IMR-90 (cell line): ENCODE data around the gene CCDC152. TPM values are rescaled to one million over a fixed set of nuclear protein-coding genes. Genes with fewer than 3 reads are reported as not detected.

ENCODE experiments used
- ATAC-seq: fragments of 200-7000 bp; cut with Tn5 transposase; 2 replicates; pipeline ENCODE4 v1.9.1; 2020; ENCODE audit warnings: low read depth, mild to moderate bottlenecking, moderate library complexity
- BruUV-seq: library from RNA; stranded (reverse); fragments of 400-500 nt; replicated peaks from 2 replicates; lab custom pipeline; 2021; lab: Mats Ljungman, UMichigan
- CTCF ChIA-PET: fragments of 300-600 bp; formaldehyde crosslinking; extraction: SDS; loops from one replicate; lab custom pipeline; 2021; ENCODE audit warnings: antibody characterized with exemption; lab: Yijun Ruan, JAX
- POLR2A ChIA-PET: fragments of 300-600 bp; sonication (Branson Sonifier 250); formaldehyde crosslinking; loops from one replicate; lab custom pipeline; 2022; ENCODE audit warnings: antibody characterized with exemption; ENCODE audit not compliant: unreplicated experiment; lab: Charles Lee
- DNase-seq: peaks from one replicate; pipeline ENCODE4 v3.0.0; 2013
- H2AFZ ChIP-seq: replicated peaks from 2 replicates; pipeline ENCODE3; 2013; ENCODE audit warnings: low read length, mild to moderate bottlenecking; ENCODE audit not compliant: poor library complexity
- H2AK5ac ChIP-seq: 2 replicates; pipeline ENCODE4 v1.6.1; 2013; ENCODE audit warnings: low read depth, low read length, inconsistent platforms
- H2AK9ac ChIP-seq: replicated peaks from 2 replicates; pipeline ENCODE3; 2013; ENCODE audit warnings: mild to moderate bottlenecking, low read depth, low read length, moderate library complexity; ENCODE audit not compliant: poor library complexity
- H2BK120ac ChIP-seq: 2 replicates; pipeline ENCODE4 v1.6.1; 2013; ENCODE audit warnings: low read depth, low read length, inconsistent platforms
- H2BK15ac ChIP-seq: 3 replicates; pipeline ENCODE4 v1.6.1; 2013; ENCODE audit warnings: low read depth, low read length, inconsistent platforms
- H2BK20ac ChIP-seq: 2 replicates; pipeline ENCODE4 v1.6.1; 2013; ENCODE audit warnings: low read depth, mild to moderate bottlenecking, inconsistent platforms, low read length, moderate library complexity
- H2BK5ac ChIP-seq: 2 replicates; pipeline ENCODE4 v1.6.1; 2013; ENCODE audit warnings: mild to moderate bottlenecking, low read depth, low read length, inconsistent platforms; ENCODE audit not compliant: poor library complexity, severe bottlenecking
- H3K14ac ChIP-seq: replicated peaks from 2 replicates; pipeline ENCODE4 v1.6.1; 2013; ENCODE audit warnings: low read depth, low read length, inconsistent platforms
- H3K18ac ChIP-seq: 2 replicates; pipeline ENCODE4 v1.6.1; 2013; ENCODE audit warnings: low read depth, low read length, control low read depth
- H3K23ac ChIP-seq: 2 replicates; pipeline ENCODE4 v1.6.1; 2013; ENCODE audit warnings: low read depth, low read length, inconsistent platforms
- H3K27ac ChIP-seq: 2 replicates; pipeline ENCODE4 v1.5.1; 2013; ENCODE audit warnings: mild to moderate bottlenecking, control low read depth, low read length; ENCODE audit not compliant: insufficient read depth
- H3K27me3 ChIP-seq: 2 replicates; pipeline ENCODE4 v1.6.1; 2013; ENCODE audit warnings: low read length; ENCODE audit not compliant: control insufficient read depth, insufficient read depth
- H3K36me3 ChIP-seq: 2 replicates; pipeline ENCODE4 v1.6.1; 2013; ENCODE audit warnings: low read length, mixed read lengths; ENCODE audit not compliant: control insufficient read depth, insufficient read depth
- H3K4ac ChIP-seq: 2 replicates; pipeline ENCODE4 v1.6.1; 2013; ENCODE audit warnings: low read depth, low read length, inconsistent platforms
- H3K4me1 ChIP-seq: 2 replicates; pipeline ENCODE4 v1.6.1; 2013; ENCODE audit warnings: low read length, mixed read lengths; ENCODE audit not compliant: control insufficient read depth, insufficient read depth
- H3K4me2 ChIP-seq: 2 replicates; pipeline ENCODE4 v1.6.1; 2013; ENCODE audit warnings: low read depth, mild to moderate bottlenecking, control low read depth, low read length, moderate library complexity
- H3K4me3 ChIP-seq: 2 replicates; pipeline ENCODE4 v1.5.1; 2013; ENCODE audit warnings: low read depth, mild to moderate bottlenecking, control low read depth, low read length, moderate library complexity; ENCODE audit not compliant: insufficient read depth
- H3K56ac ChIP-seq: 2 replicates; pipeline ENCODE4 v1.6.1; 2013; ENCODE audit warnings: low read length, inconsistent platforms; ENCODE audit not compliant: insufficient read depth; ENCODE audit errors: extremely low read depth
- H3K79me1 ChIP-seq, 2 experiments: 2 replicates each; pipeline ENCODE4 v1.6.1; 2013; ENCODE audit warnings: low read length in 2 of 2, inconsistent platforms in 1 of 2, low read depth in 1 of 2
- H3K9ac ChIP-seq: 2 replicates; pipeline ENCODE4 v1.6.1; 2013; ENCODE audit warnings: low read depth, low read length, control low read depth
- H3K9me1 ChIP-seq: 2 replicates; pipeline ENCODE4 v1.6.1; 2013; ENCODE audit warnings: low read length, inconsistent platforms; ENCODE audit not compliant: insufficient read depth
- H3K9me3 ChIP-seq: 2 replicates; pipeline ENCODE4 v1.6.1; 2013; ENCODE audit warnings: low read length; ENCODE audit not compliant: control insufficient read depth, insufficient read depth
- H4K20me1 ChIP-seq: 2 replicates; pipeline ENCODE4 v1.6.1; 2013; ENCODE audit warnings: low read length, inconsistent platforms; ENCODE audit not compliant: insufficient read depth
- H4K5ac ChIP-seq: 2 replicates; pipeline ENCODE4 v1.6.1; 2013; ENCODE audit warnings: mild to moderate bottlenecking, low read depth, low read length, control low read depth
- H4K8ac ChIP-seq, 2 experiments: 2 replicates each; pipeline ENCODE4 v1.6.1; 2013; ENCODE audit warnings: low read depth in 2 of 2, low read length in 2 of 2, control low read depth in 1 of 2, inconsistent platforms in 1 of 2
- H4K91ac ChIP-seq: 2 replicates; pipeline ENCODE4 v1.6.1; 2013; ENCODE audit warnings: low read depth, low read length, inconsistent platforms; ENCODE audit not compliant: insufficient read depth
- CEBPB ChIP-seq: IDR thresholded peaks from 2 replicates; pipeline ENCODE4 v1.6.1; 2012; ENCODE audit warnings: low read depth, low read length, improper control_type of control experiment
- NFE2L2 ChIP-seq: fragments of 150-350 bp; IDR thresholded peaks from 2 replicates; pipeline ENCODE4 v1.6.1; 2016; ENCODE audit warnings: low read depth, mild to moderate bottlenecking, low read length
- POLR2A ChIP-seq: IDR thresholded peaks from 2 replicates; pipeline ENCODE4 v1.6.1; 2012; ENCODE audit warnings: mild to moderate bottlenecking, low read depth, low read length
- dilution Hi-C: fragments of 300-500 bp; cut with HindIII; formaldehyde crosslinking; loops from one replicate; pipeline ENCODE4 v1.14.3; 2018; ENCODE audit warnings: low sequenced_read_pairs; ENCODE audit not compliant: unreplicated experiment
- in situ Hi-C: fragments of 300-500 bp; cut with MboI; formaldehyde crosslinking; loops from 3 replicates; pipeline ENCODE4 v1.14.3; 2019; ENCODE audit warnings: low sequenced_read_pairs, inconsistent platforms, mixed read lengths
- intact Hi-C: fragments of 100-400 bp; cut with micrococcal nuclease; formaldehyde crosslinking; loops from 2 replicates; pipeline ENCODE4 v1.10.0; 2022
- polyA plus RNA-seq, 3 experiments: library from polyadenylated mRNA; depleted of rRNA; stranded (reverse); fragments of >200 nt; gene quantifications; 2 replicates each; pipeline ENCODE4 v1.2.3, GENCODE V29; 2012; ENCODE audit warnings: low replicate concordance in 1 of 3
- total RNA-seq: library from RNA; depleted of rRNA; stranded (reverse); fragments of >200 nt; gene quantifications from 2 replicates; pipeline ENCODE4 v1.2.3, GENCODE V29; 2012

The CCDC152 gene
- total and polyA plus RNA-seq, 2 of the 4 experiments (the other 2 are of a cell fraction), result 0.87 to 0.90 TPM

DNA sequence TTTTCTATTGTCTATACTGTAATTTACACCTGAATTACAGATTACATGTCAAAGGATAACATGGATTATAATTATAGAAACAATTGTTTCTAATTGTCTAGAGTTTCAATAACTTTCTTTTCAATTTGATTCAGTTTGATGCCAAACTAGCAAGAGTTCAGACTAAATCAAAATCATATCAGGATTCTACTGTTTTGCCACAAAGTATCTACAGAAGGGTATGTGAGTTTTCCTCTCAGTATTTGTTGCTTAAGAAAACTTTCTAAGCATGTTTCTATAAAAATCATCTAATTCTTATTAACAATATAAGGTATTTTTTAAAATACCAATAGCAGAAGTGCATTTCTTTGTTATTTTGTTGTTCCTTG, 42.6 kb downstream of the CCDC152 start:
- no peak overlapping the region for H3K4ac ChIP-seq
- no peak overlapping the region for H4K5ac ChIP-seq
- H4K20me1 ChIP-seq, result no peaks in the 10 kb centered on the region
- no peak overlapping the region for H2BK15ac ChIP-seq
- POLR2A ChIA-PET, result no interaction called here
- DNase-seq (no peak), ATAC-seq (no peak)
- no peak for TF ChIP-seq NFE2L2
- no peak for TF ChIP-seq POLR2A
- TF ChIP-seq CEBPB, result no peak
- no peaks in the 10 kb centered on the region for H3K27me3 ChIP-seq
- H2BK120ac ChIP-seq, result no peak overlapping the region
- in situ Hi-C loops, result no loop called here
- H2BK20ac ChIP-seq, result no peak overlapping the region
- H3K4me1 ChIP-seq, result no peaks in the 10 kb centered on the region
- H2AK9ac ChIP-seq, result no peak overlapping the region
- no peak overlapping the region for H2AK5ac ChIP-seq
- dilution Hi-C loops, result no loop called here
- H3K4me3 ChIP-seq, result no peak overlapping the region
- H3K9me1 ChIP-seq, result no peaks in the 10 kb centered on the region
- H2AFZ ChIP-seq, result no peak overlapping the region
- intact Hi-C loops, result no loop called here
- H3K14ac ChIP-seq, result no peak overlapping the region
- no peak overlapping the region for H3K9ac ChIP-seq
- H3K27ac ChIP-seq, result no peak overlapping the region
- H3K18ac ChIP-seq, result no peak overlapping the region
- no peaks in the 10 kb centered on the region for H3K36me3 ChIP-seq
- H3K23ac ChIP-seq, result no peak overlapping the region
- H3K9me3 ChIP-seq, result no peaks in the 10 kb centered on the region
- H3K56ac ChIP-seq, result no peak overlapping the region
- BruUV-seq, result no TSS peak
- no peak overlapping the region for H3K4me2 ChIP-seq
- no peak overlapping the region for H4K91ac ChIP-seq
- no peak overlapping the region for H2BK5ac ChIP-seq
- CTCF ChIA-PET, result no interaction called here
- no peaks in the 10 kb centered on the region for H3K79me1 ChIP-seq
- no peak overlapping the region for H4K8ac ChIP-seq
